Measurements from ENCODE around the gene TM4SF4. TPM values are rescaled to one million over a fixed set of nuclear protein-coding genes. Genes with fewer than 3 reads are reported as not detected.

TM4SF4 gene
- total RNA-seq, 2 donors from 2014 or later, result 53.2 to 149 TPM

- no peak for TF ChIP-seq POLR2A (IDR thresholded peaks at IDR 0.05)
- TF ChIP-seq CTCF (IDR thresholded peaks at IDR 0.05), result no peak
- intact Hi-C loops (cut with DNase I), result no loop called here
- no peak overlapping the region for H3K27ac ChIP-seq
- no peaks in the 10 kb centered on the region for H3K36me3 ChIP-seq (replicated peaks in 1 of 2; ENCODE audit: insufficient read depth in 1 of 2, low read depth in 2 of 2)
- H3K9me3 ChIP-seq, result no peaks in the 10 kb centered on the region
- ATAC-seq (no peak), DNase-seq (no peak)
- H3K4me3 ChIP-seq, result no peak overlapping the region
- H3K27me3 ChIP-seq, result no peaks in the 10 kb centered on the region
- 86 to 92% methylated on average over 1 of the region's 1 CpG for WGBS, 2 donors
- no peaks in the 10 kb centered on the region for H3K4me1 ChIP-seq
Measured at GRCh38 chr3:149453140-149453805, 21.2 kb upstream of the TM4SF4 start.

- intact Hi-C loops (cut with DNase I), result no loop called here
- H3K27me3 ChIP-seq, result no peaks in the 10 kb centered on the region
- ATAC-seq (no peak), DNase-seq (no peak)
- H3K27ac ChIP-seq, result no peak overlapping the region
- H3K4me1 ChIP-seq, result peaks cover 4% of the 10 kb centered on the region
- no peak overlapping the region for H3K4me3 ChIP-seq
- H3K9me3 ChIP-seq, result no peaks in the 10 kb centered on the region
- no peaks in the 10 kb centered on the region for H3K36me3 ChIP-seq (replicated peaks in 1 of 2; ENCODE audit: insufficient read depth in 1 of 2, low read depth in 2 of 2)
- TF ChIP-seq POLR2A (IDR thresholded peaks at IDR 0.05), result no peak
- TF ChIP-seq CTCF (IDR thresholded peaks at IDR 0.05), result no peak
Measured at GRCh38 chr3:149454746-149455145, 19.8 kb upstream of the TM4SF4 start.

- ATAC-seq, result no peak
Measured at GRCh38 chr3:149455366-149455765, 19.1 kb upstream of the TM4SF4 start.

GRCh38 chr3:149455989-149456388 lies 18.5 kb upstream of the TM4SF4 start:
- WGBS, 2 donors, result 43 to 63% methylated on average over 1 of the region's 1 CpG
- DNase-seq, result no peak
- no peak for ATAC-seq
- Histone ChIP-seq H3K27me3 (no peaks in the 10 kb centered on the region), H3K4me3 (no peak overlapping the region), H3K36me3 (replicated peaks in 1 of 2; ENCODE audit: insufficient read depth in 1 of 2, low read depth in 2 of 2) (no peaks in the 10 kb centered on the region), H3K4me1 (peaks cover 14% of the 10 kb centered on the region), H3K27ac (no peak overlapping the region), H3K9me3 (no peaks in the 10 kb centered on the region)
- intact Hi-C loops (cut with DNase I), result no loop called here
- no peak for TF ChIP-seq CTCF (IDR thresholded peaks at IDR 0.05)
- TF ChIP-seq POLR2A (IDR thresholded peaks at IDR 0.05), result no peak

More at GRCh38 chr3:149455366-149455765, 19.1 kb upstream of the TM4SF4 start:
- Histone ChIP-seq H3K27ac (no peak overlapping the region), H3K27me3 (no peaks in the 10 kb centered on the region), H3K36me3 (replicated peaks in 1 of 2; ENCODE audit: insufficient read depth in 1 of 2, low read depth in 2 of 2) (no peaks in the 10 kb centered on the region), H3K4me1 (peaks cover 11% of the 10 kb centered on the region), H3K9me3 (no peaks in the 10 kb centered on the region), H3K4me3 (no peak overlapping the region)
- TF ChIP-seq CTCF (IDR thresholded peaks at IDR 0.05), result no peak
- no peak for TF ChIP-seq POLR2A (IDR thresholded peaks at IDR 0.05)
- DNase-seq, result no peak
- intact Hi-C loops (cut with DNase I), result no loop called here
- whole genome bisulfite sequencing, 2 donors, result 71 to 83% methylated on average over 3 of the region's 3 CpGs

- Histone ChIP-seq H3K36me3 (replicated peaks in 1 of 2; ENCODE audit: insufficient read depth in 1 of 2, low read depth in 2 of 2) (no peaks in the 10 kb centered on the region), H3K27me3 (no peaks in the 10 kb centered on the region), H3K9me3 (no peaks in the 10 kb centered on the region), H3K4me1 (peaks cover 14% of the 10 kb centered on the region), H3K4me3 (no peak overlapping the region), H3K27ac (peak overlapping the region in 1 of 4 donors; percentile 20)
- ATAC-seq (no peak), DNase-seq (no peak)
- intact Hi-C loops (cut with DNase I), result no loop called here
- WGBS, 2 donors, result 68 to 77% methylated on average over 6 of the region's 6 CpGs
- TF ChIP-seq CTCF (IDR thresholded peaks at IDR 0.05) (no peak), POLR2A (IDR thresholded peaks at IDR 0.05) (no peak)
Measured at GRCh38 chr3:149459491-149460059, 14.9 kb upstream of the TM4SF4 start.

All from body of pancreas (tissue), 4 donors.